Measurements from ENCODE around the gene CXorf58.
"Not testable (repeated sequence)": the region's sequence is repeated elsewhere in the genome, so short reads cannot be mapped to it uniquely, and the experiment has no call there.

The CXorf58 gene

GRCh38 chrX:23888887-23889501, 18.8 kb upstream of the CXorf58 start:
- Mint-ChIP-seq H3K27ac (no peak overlapping the region), H3K4me3 (no peak overlapping the region), H3K9me3 (ENCODE audit: low read depth) (no peaks in the 10 kb centered on the region), H3K36me3 (peaks cover 5% of the 10 kb centered on the region), H3K27me3 (no peaks in the 10 kb centered on the region), H3K4me1 (ENCODE audit: low read depth) (peaks cover 8% of the 10 kb centered on the region)

GRCh38 chrX:23890933-23891332, 16.9 kb upstream of the CXorf58 start:
- Mint-ChIP-seq H3K4me3 (no peak overlapping the region), H3K36me3 (peaks cover 2% of the 10 kb centered on the region), H3K27ac (no peak overlapping the region), H3K27me3 (no peaks in the 10 kb centered on the region), H3K4me1 (ENCODE audit: low read depth) (no peaks in the 10 kb centered on the region), H3K9me3 (ENCODE audit: low read depth) (no peaks in the 10 kb centered on the region)

GRCh38 chrX:23894993-23895392, 12.8 kb upstream of the CXorf58 start:
- H3K36me3 Mint-ChIP-seq; H3K9me3 Mint-ChIP-seq (ENCODE audit: low read depth); H3K27ac Mint-ChIP-seq; H3K27me3 Mint-ChIP-seq; H3K4me1 Mint-ChIP-seq (ENCODE audit: low read depth); H3K4me3 Mint-ChIP-seq: not testable (repeated sequence)

GRCh38 chrX:23896539-23896938, 11.3 kb upstream of the CXorf58 start:
- not testable (repeated sequence) for H3K36me3 Mint-ChIP-seq; H3K4me3 Mint-ChIP-seq; H3K9me3 Mint-ChIP-seq (ENCODE audit: low read depth); H3K4me1 Mint-ChIP-seq (ENCODE audit: low read depth); H3K27ac Mint-ChIP-seq; H3K27me3 Mint-ChIP-seq

GRCh38 chrX:23896981-23897380, 10.8 kb upstream of the CXorf58 start:
- no peaks in the 10 kb centered on the region for H3K4me1 Mint-ChIP-seq (ENCODE audit: low read depth)
- no peaks in the 10 kb centered on the region for H3K9me3 Mint-ChIP-seq (ENCODE audit: low read depth)
- H3K27ac Mint-ChIP-seq: no peak overlapping the region
- H3K27me3 Mint-ChIP-seq: no peaks in the 10 kb centered on the region
- no peak overlapping the region for H3K4me3 Mint-ChIP-seq
- no peaks in the 10 kb centered on the region for H3K36me3 Mint-ChIP-seq

- H3K27ac Mint-ChIP-seq: no peak overlapping the region
- no peaks in the 10 kb centered on the region for H3K9me3 Mint-ChIP-seq (ENCODE audit: low read depth)
- no peaks in the 10 kb centered on the region for H3K36me3 Mint-ChIP-seq
- H3K4me1 Mint-ChIP-seq (ENCODE audit: low read depth): no peaks in the 10 kb centered on the region
- H3K27me3 Mint-ChIP-seq: no peaks in the 10 kb centered on the region
- no peak overlapping the region for H3K4me3 Mint-ChIP-seq
Observed at GRCh38 chrX:23898412-23898959, 9.3 kb upstream of the CXorf58 start.

- no peaks in the 10 kb centered on the region for H3K9me3 Mint-ChIP-seq (ENCODE audit: low read depth)
- no peak overlapping the region for H3K27ac Mint-ChIP-seq
- H3K4me1 Mint-ChIP-seq (ENCODE audit: low read depth): peaks cover 3% of the 10 kb centered on the region
- no peak overlapping the region for H3K4me3 Mint-ChIP-seq
- no peaks in the 10 kb centered on the region for H3K36me3 Mint-ChIP-seq
- no peaks in the 10 kb centered on the region for H3K27me3 Mint-ChIP-seq
Observed at GRCh38 chrX:23900220-23900797, 7.5 kb upstream of the CXorf58 start.

- peaks cover 3% of the 10 kb centered on the region for H3K4me1 Mint-ChIP-seq (ENCODE audit: low read depth)
Observed at GRCh38 chrX:23901060-23901459, 6.7 kb upstream of the CXorf58 start.

GRCh38 chrX:23901805-23902204, 6.0 kb upstream of the CXorf58 start:
- peaks cover 7% of the 10 kb centered on the region for H3K4me1 Mint-ChIP-seq (ENCODE audit: low read depth)
- no peaks in the 10 kb centered on the region for H3K36me3 Mint-ChIP-seq
- H3K27me3 Mint-ChIP-seq: no peaks in the 10 kb centered on the region
- no peak overlapping the region for H3K4me3 Mint-ChIP-seq
- H3K9me3 Mint-ChIP-seq (ENCODE audit: low read depth): no peaks in the 10 kb centered on the region
- no peak overlapping the region for H3K27ac Mint-ChIP-seq

More at GRCh38 chrX:23901060-23901459, 6.7 kb upstream of the CXorf58 start:
- H3K4me3 Mint-ChIP-seq: no peak overlapping the region
- H3K27ac Mint-ChIP-seq: no peak overlapping the region
- no peaks in the 10 kb centered on the region for H3K36me3 Mint-ChIP-seq
- H3K27me3 Mint-ChIP-seq: no peaks in the 10 kb centered on the region
- no peaks in the 10 kb centered on the region for H3K9me3 Mint-ChIP-seq (ENCODE audit: low read depth)

GRCh38 chrX:23902419-23902818, 5.4 kb upstream of the CXorf58 start:
- Mint-ChIP-seq H3K27me3 (no peaks in the 10 kb centered on the region), H3K9me3 (ENCODE audit: low read depth) (no peaks in the 10 kb centered on the region), H3K4me3 (no peak overlapping the region), H3K36me3 (no peaks in the 10 kb centered on the region), H3K4me1 (ENCODE audit: low read depth) (peaks cover 7% of the 10 kb centered on the region), H3K27ac (no peak overlapping the region)

- Mint-ChIP-seq H3K27ac (no peak overlapping the region), H3K27me3 (no peaks in the 10 kb centered on the region), H3K9me3 (ENCODE audit: low read depth) (no peaks in the 10 kb centered on the region), H3K4me3 (no peak overlapping the region), H3K36me3 (no peaks in the 10 kb centered on the region), H3K4me1 (ENCODE audit: low read depth) (peaks cover 17% of the 10 kb centered on the region)
Observed at GRCh38 chrX:23904096-23904495, 3.7 kb upstream of the CXorf58 start.

GRCh38 chrX:23907111-23907497, 702 bp upstream of the CXorf58 start:
- Mint-ChIP-seq H3K27me3 (no peaks in the 10 kb centered on the region), H3K4me1 (ENCODE audit: low read depth) (peaks cover 17% of the 10 kb centered on the region), H3K9me3 (ENCODE audit: low read depth) (no peaks in the 10 kb centered on the region), H3K36me3 (no peaks in the 10 kb centered on the region), H3K27ac (peak overlapping the region; percentile 79), H3K4me3 (peak overlapping the region; percentile 82)

GRCh38 chrX:23908219-23909004, 606 bp downstream of the CXorf58 start:
- H3K9me3 Mint-ChIP-seq (ENCODE audit: low read depth): no peaks in the 10 kb centered on the region
- H3K4me3 Mint-ChIP-seq: peak overlapping the region; percentile 82
- no peaks in the 10 kb centered on the region for H3K36me3 Mint-ChIP-seq
- H3K4me1 Mint-ChIP-seq (ENCODE audit: low read depth): peaks cover 17% of the 10 kb centered on the region
- H3K27me3 Mint-ChIP-seq: no peaks in the 10 kb centered on the region
- peak overlapping the region; percentile 86 for H3K27ac Mint-ChIP-seq

GRCh38 chrX:23911126-23911835, 3.5 kb downstream of the CXorf58 start:
- H3K9me3 Mint-ChIP-seq (ENCODE audit: low read depth): no peaks in the 10 kb centered on the region
- no peak overlapping the region for H3K4me3 Mint-ChIP-seq
- H3K27ac Mint-ChIP-seq: no peak overlapping the region
- H3K36me3 Mint-ChIP-seq: no peaks in the 10 kb centered on the region
- peaks cover 14% of the 10 kb centered on the region for H3K4me1 Mint-ChIP-seq (ENCODE audit: low read depth)
- H3K27me3 Mint-ChIP-seq: no peaks in the 10 kb centered on the region

GRCh38 chrX:23919148-23919547, 11.3 kb downstream of the CXorf58 start:
- no peaks in the 10 kb centered on the region for H3K4me1 Mint-ChIP-seq (ENCODE audit: low read depth)
- no peak overlapping the region for H3K27ac Mint-ChIP-seq
- no peaks in the 10 kb centered on the region for H3K27me3 Mint-ChIP-seq
- no peak overlapping the region for H3K4me3 Mint-ChIP-seq
- H3K36me3 Mint-ChIP-seq: peaks cover 3% of the 10 kb centered on the region
- H3K9me3 Mint-ChIP-seq (ENCODE audit: low read depth): no peaks in the 10 kb centered on the region

Data from activated naive CD8-positive, alpha-beta T cell (primary cell).